Measurements from ENCODE around the gene RAB40A. TPM values are rescaled to one million over a fixed set of nuclear protein-coding genes. Genes with fewer than 3 reads are reported as not detected.

The RAB40A gene
- total RNA-seq (1 to 10 TPM in 2 of 7 donors, under 1 TPM in 4, not detected in 1; 0.51 to 1.6 (median 0.77) TPM), polyA plus RNA-seq (under 1 TPM; 0.12 to 0.35 (median 0.17) TPM)
- long read RNA-seq, donor 1, partial matches to known transcripts = 26 of 34 reads
- long read RNA-seq, donor 1, other reads (novel, unspliced or antisense) = 6 of 34 reads
- long read RNA-seq, donor 2 = 0 reads

GRCh38 chrX:103519389-103519788 is at the start of gene RAB40A:
TSS of gene RAB40A (minus strand) at chrX:103519489. CDS start at chrX:103500756, 18,733 bp downstream.
- DNase-seq = no peak
- no peak within 1 kb of the TSS for H3K4me3 ChIP-seq
- WGBS, 5 donors = 48 to 90% (median 83%) methylated on average over 2 of the region's 2 CpGs
- no peak within 1 kb of the TSS for H3K27ac ChIP-seq
- no peaks in the 10 kb centered on the region for H3K9me3 ChIP-seq
- H3K27me3 ChIP-seq (replicated peaks in 1 of 7) = peaks cover 0 to 16% (median 0%) of the 10 kb centered on the region in 7 donors
- intact Hi-C loops (cut with DNase I; ENCODE audit: low total_unique reads) = no loop called here
- no peaks in the 10 kb centered on the region for H3K36me3 ChIP-seq
- H3K4me1 ChIP-seq = no peaks in the 10 kb centered on the region
- no peak for TF ChIP-seq POLR2AphosphoS5 (IDR thresholded peaks at IDR 0.05)
- no peak for TF ChIP-seq CTCF (IDR thresholded peaks at IDR 0.05 in 8 of 11, conservative IDR thresholded peaks at IDR 0.05 in 3 of 11)
- no peak for TF ChIP-seq POLR2A (IDR thresholded peaks at IDR 0.05)

- intact Hi-C loops (cut with DNase I; ENCODE audit: low total_unique reads) = no loop called here
- WGBS, 5 donors = 35 to 78% (median 67%) methylated on average over 1 of the region's 1 CpG
- Histone ChIP-seq H3K27ac (no peak overlapping the region), H3K4me1 (no peaks in the 10 kb centered on the region), H3K36me3 (no peaks in the 10 kb centered on the region), H3K9me3 (no peaks in the 10 kb centered on the region), H3K27me3 (replicated peaks in 1 of 7) (no peaks in the 10 kb centered on the region), H3K4me3 (no peak overlapping the region)
- DNase-seq = no peak
- TF ChIP-seq POLR2A (IDR thresholded peaks at IDR 0.05) (no peak), POLR2AphosphoS5 (IDR thresholded peaks at IDR 0.05) (no peak), CTCF (IDR thresholded peaks at IDR 0.05 in 8 of 11, conservative IDR thresholded peaks at IDR 0.05 in 3 of 11) (no peak)
Observed at GRCh38 chrX:103565752-103566151, 46.5 kb upstream of the RAB40A start.

- H3K27ac ChIP-seq = no peak overlapping the region
- H3K27me3 ChIP-seq (replicated peaks in 1 of 7) = no peaks in the 10 kb centered on the region
- intact Hi-C loops (cut with DNase I; ENCODE audit: low total_unique reads) = no loop called here
- DNase-seq = no peak
- no peak overlapping the region for H3K4me3 ChIP-seq
- TF ChIP-seq POLR2A (IDR thresholded peaks at IDR 0.05) = no peak
- TF ChIP-seq CTCF (IDR thresholded peaks at IDR 0.05 in 8 of 11, conservative IDR thresholded peaks at IDR 0.05 in 3 of 11) = no peak
- no peak for TF ChIP-seq POLR2AphosphoS5 (IDR thresholded peaks at IDR 0.05)
- no peaks in the 10 kb centered on the region for H3K9me3 ChIP-seq
- H3K36me3 ChIP-seq = no peaks in the 10 kb centered on the region
- H3K4me1 ChIP-seq = no peaks in the 10 kb centered on the region
- WGBS, 5 donors = 64 to 78% (median 77%) methylated on average over 4 of the region's 4 CpGs
Observed at GRCh38 chrX:103565197-103565596, 45.9 kb upstream of the RAB40A start.

- intact Hi-C loops (cut with DNase I; ENCODE audit: low total_unique reads) = no loop called here
- H3K4me3 ChIP-seq = no peak overlapping the region
- H3K27me3 ChIP-seq (replicated peaks in 1 of 7) = no peaks in the 10 kb centered on the region
- no peak for DNase-seq
- H3K4me1 ChIP-seq = no peaks in the 10 kb centered on the region
- no peaks in the 10 kb centered on the region for H3K36me3 ChIP-seq
- H3K27ac ChIP-seq = no peak overlapping the region
- no peaks in the 10 kb centered on the region for H3K9me3 ChIP-seq
- TF ChIP-seq POLR2A (IDR thresholded peaks at IDR 0.05) (no peak), POLR2AphosphoS5 (IDR thresholded peaks at IDR 0.05) (no peak), CTCF (IDR thresholded peaks at IDR 0.05 in 8 of 11, conservative IDR thresholded peaks at IDR 0.05 in 3 of 11) (no peak)
- WGBS, 5 donors = 46 to 76% (median 72%) methylated on average over 2 of the region's 2 CpGs
Observed at GRCh38 chrX:103562801-103563200, 43.5 kb upstream of the RAB40A start.
